Mammary epithelial cell (primary cell): ENCODE data around the gene EXOC3.
"Not testable (repeated sequence)": the region's sequence is repeated elsewhere in the genome, so short reads cannot be mapped to it uniquely, and the experiment has no call there.

Experiments
- EZH2 ChIP-seq: IDR thresholded peaks from 2 replicates; pipeline ENCODE4 v1.6.1; 2012; ENCODE audit warnings: low read length, inconsistent platforms, borderline replicate concordance
- TF ChIP-seq, protein P1 (sequence below), 2 donors: IDR thresholded peaks in 1 of 2; conservative IDR thresholded peaks in 1 of 2; 2 replicates each; pipeline ENCODE4 v1.5.1; 2011 to 2012; ENCODE audit warnings: inconsistent platforms in 2 of 2, low read length in 2 of 2, mild to moderate bottlenecking in 2 of 2, control low read depth in 1 of 2, low read depth in 1 of 2; ENCODE audit not compliant: insufficient read depth in 1 of 2; ENCODE audit errors: extremely low read depth in 1 of 2

DNA sequence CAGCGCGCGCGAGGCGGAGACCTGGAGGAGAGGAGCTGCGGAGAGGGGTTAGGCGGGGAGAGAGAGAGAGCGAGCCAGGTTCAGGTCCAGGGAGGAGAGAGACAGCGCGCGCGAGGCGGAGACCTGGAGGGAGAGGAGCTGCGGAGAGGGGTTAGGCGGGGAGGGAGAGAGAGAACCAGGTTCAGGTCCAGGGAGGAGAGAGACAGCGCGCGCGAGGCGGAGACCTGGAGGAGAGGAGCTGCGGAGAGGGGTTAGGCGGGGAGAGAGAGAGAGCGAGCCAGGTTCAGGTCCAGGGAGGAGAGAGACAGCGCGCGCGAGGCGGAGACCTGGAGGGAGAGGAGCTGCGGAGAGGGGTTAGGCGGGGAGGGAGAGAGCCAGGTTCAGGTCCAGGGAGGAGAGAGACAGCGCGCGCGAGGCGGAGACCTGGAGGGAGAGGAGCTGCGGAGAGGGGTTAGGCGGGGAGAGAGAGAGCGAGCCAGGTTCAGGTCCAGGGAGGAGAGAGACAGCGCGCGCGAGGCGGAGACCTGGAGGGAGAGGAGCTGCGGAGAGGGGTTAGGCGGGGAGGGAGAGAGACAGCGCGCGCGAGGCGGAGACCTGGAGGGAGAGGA is 31.4 kb downstream of the EXOC3 start:
- TF ChIP-seq, protein P1, sequence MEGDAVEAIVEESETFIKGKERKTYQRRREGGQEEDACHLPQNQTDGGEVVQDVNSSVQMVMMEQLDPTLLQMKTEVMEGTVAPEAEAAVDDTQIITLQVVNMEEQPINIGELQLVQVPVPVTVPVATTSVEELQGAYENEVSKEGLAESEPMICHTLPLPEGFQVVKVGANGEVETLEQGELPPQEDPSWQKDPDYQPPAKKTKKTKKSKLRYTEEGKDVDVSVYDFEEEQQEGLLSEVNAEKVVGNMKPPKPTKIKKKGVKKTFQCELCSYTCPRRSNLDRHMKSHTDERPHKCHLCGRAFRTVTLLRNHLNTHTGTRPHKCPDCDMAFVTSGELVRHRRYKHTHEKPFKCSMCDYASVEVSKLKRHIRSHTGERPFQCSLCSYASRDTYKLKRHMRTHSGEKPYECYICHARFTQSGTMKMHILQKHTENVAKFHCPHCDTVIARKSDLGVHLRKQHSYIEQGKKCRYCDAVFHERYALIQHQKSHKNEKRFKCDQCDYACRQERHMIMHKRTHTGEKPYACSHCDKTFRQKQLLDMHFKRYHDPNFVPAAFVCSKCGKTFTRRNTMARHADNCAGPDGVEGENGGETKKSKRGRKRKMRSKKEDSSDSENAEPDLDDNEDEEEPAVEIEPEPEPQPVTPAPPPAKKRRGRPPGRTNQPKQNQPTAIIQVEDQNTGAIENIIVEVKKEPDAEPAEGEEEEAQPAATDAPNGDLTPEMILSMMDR (conservative IDR thresholded peaks at IDR 0.05 in 1 of 2, IDR thresholded peaks at IDR 0.05 in 1 of 2; ENCODE audit: extremely low read depth in 1 of 2, insufficient read depth in 1 of 2, low read depth in 1 of 2, low read length in 2 of 2): not testable (repeated sequence)
- not testable (repeated sequence) for TF ChIP-seq EZH2
